Inflammatory macrophage treated with lipopolysaccharide for 1 hour (primary cell): ENCODE measurements around the gene PLAC9.
"Not testable (repeated sequence)": the region's sequence is repeated elsewhere in the genome, so short reads cannot be mapped to it uniquely, and the experiment has no call there.

Experiments used
- DNase-seq, 2 donors: peaks; one replicate each; pipeline ENCODE4 v3.0.0-alpha.2; 2020 to 2022

PLAC9 gene, protein sequence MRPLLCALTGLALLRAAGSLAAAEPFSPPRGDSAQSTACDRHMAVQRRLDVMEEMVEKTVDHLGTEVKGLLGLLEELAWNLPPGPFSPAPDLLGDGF

DNA sequence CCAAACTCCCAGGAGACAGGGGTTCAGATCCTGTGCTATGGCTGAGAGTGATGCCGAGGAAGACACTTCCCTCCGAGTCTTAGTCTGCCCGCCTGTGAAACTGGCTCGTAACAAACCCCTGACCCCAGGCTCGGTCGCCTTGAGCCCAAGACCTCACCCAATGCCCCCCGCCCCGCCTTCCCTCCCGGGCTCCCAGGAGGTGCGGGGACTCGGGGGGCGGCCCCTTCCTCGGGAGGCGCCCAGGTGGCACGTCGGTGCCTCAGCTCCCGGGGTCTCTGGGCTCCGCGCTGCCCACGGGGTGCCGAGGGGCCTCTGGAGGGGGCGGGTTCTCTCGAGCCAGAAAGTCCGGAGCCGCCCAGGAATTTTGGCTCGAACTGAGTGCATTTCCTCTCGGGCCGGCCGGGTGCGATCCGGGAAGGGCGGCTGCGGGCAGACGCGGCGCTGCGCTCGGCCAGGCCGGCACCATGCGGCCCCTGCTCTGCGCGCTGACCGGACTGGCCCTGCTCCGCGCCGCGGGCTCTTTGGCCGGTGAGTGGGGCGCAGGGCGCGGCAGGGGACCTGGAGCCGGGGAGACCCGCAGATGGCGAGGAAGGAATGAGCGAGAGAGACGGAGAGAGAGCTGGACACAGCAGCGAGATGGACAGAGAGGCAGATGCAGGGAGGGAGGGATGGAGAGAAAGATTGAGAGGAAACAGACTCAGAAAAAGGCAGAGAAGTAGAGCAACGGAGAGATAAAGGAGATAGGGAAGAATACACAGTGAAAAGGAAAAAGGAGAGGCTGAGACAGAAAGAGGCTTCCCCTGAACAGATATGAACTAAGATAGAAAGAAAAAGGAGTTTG is at the start of gene PLAC9:
Gene PLAC9 (plus strand): TSS at position 432 of the 841 bp plus-strand sequence. CDS start 33 bp downstream, at position 465.
- no peak for DNase-seq

DNA sequence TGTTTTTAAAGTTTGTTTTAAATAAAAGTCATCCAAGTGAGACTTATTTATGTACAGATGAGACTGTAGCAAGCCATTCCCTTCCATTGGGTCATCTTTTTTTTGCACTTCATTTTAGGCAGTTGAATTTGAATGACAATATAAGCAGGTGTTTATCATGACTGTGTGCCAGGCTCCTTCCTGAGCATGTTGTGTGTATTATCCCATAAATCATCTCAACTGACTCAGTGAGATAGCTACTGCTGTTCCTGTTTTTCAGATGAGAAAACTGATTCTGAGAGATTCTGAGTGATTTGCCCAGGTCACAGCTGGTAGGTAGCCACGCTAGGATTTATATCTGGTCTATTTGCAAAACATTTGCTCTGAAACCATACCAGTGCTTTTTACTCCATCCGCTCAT is 42.4 kb upstream of the PLAC9 start:
- no peak for DNase-seq

DNA sequence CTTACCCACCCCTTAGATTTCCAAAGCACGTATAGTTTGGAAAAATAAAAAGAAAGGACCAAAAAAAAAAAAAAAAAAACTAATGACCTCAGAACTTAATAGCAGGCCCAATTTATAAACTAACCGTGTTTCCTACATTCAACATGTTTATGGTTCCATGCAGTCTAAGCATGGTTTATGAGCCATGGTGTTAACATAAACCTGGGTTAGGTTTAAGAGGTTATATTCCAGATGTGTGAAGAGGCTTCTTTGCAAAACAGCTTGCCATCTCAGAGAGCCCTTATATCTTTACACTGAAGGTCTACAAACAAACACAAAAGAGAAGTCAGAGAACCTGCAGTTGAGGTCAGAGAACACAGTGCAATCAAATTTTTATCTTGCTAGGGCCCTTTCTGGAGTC is 38.3 kb upstream of the PLAC9 start:
- no peak for DNase-seq

DNA sequence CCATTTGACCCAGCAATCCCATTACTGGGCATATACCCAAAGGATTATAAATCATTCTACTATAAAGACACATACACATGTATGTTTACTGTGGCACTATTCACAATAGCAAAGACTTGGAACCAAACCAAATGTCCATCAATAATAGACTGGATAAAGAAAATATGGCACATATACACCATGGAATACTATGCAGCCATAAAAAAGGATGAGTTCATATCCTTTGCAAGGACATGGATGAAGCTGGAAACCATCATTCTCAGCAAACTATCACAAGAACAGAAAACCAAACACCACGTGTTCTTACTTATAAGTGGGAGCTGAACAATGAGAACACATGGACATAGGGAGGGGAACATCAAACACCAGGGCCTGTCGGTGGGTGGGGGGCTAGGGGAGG is 34.3 kb upstream of the PLAC9 start:
- not testable (repeated sequence) for DNase-seq

DNA sequence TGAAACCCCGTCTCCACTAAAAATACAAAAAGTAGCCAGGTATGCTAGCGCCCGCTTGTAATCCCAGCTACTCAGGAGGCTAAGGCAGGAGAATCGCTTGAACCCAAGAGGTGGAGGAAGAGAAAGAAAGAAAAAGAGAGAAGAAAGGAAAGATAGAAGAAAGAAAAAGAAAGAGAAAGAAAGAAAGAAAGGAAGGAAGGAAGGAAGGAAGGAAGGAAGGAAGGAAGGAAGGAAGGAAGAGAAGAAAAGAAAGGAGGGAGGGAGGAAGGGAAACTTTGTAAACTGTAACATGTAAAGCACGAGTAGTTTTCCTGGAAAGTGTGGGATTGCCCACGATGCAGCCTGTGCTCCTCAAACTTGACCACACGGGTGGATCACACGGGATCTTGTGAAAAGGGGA is 33.2 kb upstream of the PLAC9 start:
- not testable (repeated sequence) for DNase-seq

DNA sequence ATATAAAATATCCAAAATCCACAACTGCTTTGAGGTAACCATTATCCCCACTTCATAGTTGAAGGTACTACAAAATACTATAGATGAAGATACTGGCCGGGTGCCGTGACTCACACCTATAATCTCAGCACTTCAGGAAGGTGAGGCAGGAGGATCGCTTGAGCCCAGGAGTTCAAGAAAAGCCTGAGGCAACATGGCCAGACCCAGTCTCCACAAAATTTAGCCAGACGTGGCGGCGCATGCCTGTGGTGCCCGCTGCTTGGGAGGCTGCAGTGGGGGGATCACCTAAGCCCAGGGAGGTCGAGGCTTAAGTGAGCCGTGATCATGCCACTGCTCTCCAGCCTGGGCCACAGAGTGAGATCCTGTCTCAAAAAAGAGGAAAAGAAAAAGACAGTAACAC is 32.4 kb upstream of the PLAC9 start:
- DNase-seq = no peak

DNA sequence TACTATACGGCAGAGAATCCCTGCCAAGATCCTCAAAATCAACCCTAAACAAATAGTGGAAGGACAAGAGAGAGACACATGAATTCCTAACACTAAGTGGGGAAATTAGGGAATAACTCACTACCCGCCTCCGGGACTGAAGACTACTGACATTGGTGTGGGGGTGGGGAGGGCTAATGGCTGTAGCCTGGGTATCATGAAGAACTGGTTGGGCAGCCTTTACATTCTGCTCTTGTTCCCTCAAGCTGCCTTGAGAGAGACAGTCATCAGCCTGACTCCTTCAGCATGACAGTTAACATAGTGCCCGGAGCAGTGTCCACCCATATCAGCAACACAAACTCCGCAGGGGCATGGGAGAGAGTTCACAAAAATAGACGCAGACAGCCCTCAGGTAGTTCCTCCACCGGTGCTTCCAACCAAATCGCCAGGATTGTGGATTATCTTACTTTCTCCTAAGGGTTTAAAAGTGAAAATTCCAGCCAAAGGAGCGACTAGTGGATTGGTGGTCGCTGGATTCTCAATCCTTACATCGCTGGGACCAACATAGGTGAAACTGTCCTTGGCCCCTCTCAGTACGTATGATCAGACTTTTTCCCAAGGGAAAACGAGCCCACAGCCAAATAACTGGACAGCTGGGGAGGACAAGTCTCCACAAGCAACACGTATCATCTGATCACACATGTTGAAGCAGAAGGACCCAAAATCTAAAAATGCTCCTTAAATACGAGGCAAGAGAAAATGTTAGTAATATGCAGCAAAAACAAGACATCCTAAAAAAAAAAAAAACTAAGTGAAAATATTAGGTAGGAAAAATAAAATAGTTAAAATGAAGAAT is 31.5 kb upstream of the PLAC9 start:
- no peak for DNase-seq

DNA sequence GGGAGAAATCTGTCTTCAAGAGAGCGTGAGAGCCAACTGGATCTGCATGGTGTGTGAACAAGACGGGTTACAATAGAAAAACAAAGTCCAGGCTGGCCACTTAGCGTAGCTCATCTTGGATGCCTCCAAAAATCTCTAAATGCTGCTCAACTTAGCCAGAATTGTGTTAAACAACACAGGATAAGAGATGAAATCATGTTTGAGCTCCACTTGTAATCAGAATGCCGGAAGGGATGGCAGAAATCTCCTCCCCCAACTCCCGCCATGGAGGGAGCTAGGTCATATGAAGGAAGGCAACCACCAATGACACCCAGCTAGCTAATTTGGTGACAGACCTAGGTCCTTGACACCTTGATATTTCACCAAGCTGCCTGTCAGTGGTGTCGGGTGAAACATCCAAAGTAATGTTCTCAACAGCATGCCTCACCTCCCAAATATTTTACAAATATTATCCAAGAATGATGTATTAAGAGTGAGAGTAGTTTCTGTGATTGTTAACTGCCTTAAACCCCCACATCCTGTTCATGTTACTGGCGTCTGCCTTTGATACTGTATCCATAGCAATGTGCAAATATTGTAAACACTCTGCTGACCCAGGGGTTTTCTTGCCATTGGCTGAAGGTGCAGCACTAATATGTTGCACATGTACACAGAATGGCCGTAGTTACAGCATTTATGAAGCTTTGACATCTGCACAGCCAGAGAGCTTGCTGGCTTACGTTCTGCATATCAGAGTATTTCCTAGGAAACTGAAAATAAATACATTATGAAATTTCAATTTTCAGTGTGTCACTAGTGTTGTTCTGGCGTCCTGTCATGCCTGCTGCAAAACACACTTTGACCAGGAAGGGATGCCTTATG is 28.2 kb upstream of the PLAC9 start:
- DNase-seq = no peak

DNA sequence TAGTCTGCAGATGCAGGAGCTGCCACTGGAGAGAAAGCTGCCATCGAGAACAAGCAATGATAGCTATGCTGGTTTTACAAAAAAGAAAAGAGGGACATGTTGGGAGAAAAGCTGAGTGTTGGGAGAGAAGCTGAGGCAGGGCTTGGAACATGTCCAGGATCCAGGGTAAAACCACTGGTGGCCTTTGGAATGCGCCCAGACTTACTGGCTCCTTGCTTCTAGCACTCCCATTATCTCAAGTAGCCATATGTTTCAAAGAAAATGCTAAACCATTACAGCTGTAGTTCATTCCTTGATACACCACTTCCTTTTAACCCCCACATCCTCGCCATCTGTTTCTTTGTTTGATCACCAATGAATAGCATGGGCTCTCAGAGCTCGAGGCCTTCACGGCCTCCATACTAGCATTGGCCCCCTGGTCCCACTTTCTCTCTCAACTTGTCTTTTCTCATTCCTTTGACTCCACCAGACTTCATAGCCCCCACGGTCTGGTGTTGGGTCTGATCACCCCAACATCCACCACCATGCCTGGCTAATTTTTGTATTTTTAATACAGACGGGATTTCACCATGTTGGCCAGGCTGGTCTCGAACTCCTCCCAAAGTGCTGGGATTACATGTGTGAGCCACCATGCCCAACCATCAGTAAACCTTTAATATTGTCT is 23.8 kb upstream of the PLAC9 start:
- no peak for DNase-seq

DNA sequence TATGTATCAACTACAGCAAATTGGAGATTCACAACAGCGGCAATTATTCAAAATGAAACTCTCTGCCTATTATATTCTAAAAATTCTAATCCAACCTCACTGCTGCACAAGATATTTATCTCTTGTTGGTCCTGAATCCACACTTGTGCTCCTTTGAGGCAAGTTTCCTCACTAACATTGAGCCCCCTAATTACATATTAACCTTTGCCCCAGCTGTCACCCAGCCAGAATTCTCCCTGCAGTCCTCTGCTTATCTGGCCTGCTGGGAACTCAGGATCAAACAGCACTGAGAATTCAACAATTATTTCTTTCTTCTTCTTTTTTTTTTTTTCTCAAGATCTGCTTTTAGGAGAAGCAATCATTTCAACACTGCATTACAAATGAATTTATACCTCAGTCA is 21.5 kb upstream of the PLAC9 start:
- no peak for DNase-seq

DNA sequence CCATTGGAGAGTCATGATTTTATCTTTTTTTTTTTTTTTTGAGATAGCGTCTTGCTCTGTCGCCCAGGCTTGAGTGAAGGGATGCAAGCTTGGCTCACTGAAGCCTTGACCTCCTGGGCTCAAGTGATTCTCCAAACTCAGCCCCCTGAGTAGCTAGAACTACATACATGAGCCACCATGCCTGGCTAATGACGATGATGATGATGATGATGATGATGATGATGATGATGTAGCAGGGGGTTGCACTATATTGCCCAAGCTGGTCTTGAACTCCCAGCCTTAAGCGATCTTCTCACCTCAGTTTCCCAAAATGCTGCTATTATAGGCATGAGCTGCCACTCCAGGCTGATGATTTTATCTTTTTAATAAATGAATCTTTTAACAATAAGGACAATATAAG is 13.9 kb upstream of the PLAC9 start:
- no peak for DNase-seq

DNA sequence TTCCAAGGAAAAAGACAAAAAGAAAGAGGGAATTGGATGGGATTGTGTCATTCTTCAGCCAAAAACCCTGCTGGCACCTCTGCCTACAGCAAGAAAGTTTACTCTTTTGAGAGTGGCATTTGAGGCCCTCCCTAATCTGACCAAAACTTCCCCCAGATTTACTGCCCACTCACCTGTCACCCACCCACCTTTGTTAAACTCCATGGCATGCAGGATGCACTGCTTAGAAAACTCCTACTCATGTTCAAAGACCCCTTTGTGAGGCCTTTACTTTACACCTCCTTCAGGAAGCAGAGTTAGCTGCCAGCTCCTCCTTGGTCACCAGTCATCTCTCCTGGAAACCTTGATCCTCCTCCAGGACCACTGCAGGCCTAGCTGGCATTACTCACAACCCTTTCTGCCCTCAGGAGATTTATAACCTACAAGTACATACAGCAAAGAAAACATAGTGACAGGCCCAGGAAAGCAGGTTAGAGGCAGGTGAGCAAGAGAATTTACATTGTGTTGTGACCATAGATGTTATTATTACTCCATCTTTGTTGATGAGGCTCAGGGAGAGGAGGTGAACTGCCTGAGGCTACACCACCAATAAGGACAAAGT is 10.3 kb upstream of the PLAC9 start:
- DNase-seq = no peak

DNA sequence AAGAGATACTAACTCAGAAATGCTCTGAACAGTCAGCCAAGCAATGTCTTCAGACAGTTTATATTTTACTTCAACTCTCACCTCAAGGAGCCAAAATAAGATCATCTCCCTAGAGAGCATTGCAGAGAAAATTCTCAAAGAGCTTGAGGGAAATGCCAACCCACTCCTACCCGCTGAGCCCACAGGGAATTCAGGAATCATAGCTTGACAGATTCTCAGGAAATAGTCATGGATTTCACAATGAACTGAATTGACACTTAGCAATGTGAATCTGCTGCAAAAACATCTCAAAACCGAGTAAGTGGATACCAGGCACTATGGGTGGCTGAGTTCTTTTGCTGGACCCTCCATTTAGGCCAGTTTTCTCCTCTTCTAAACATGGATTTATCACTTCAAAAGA is 9.8 kb upstream of the PLAC9 start:
- DNase-seq = no peak

DNA sequence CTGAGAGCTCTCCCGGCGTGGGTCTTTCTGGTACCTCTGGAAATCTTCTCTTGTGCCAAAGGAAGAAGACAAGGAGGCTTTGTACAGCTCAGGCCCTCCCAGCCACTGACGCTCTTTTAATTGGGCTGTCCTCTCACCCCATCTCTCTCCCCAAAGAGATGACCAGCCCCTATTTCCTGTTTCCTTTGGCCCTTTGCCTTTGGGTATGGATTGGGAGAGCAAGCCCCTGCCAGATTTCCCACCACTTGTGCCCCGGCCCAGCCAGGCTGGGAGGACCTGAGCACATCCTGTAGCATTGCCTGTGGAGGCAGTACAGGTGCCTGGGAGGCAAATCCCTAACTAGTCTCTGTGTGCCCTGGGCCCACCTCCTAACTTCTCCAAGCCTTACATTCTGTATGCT is 5.7 kb upstream of the PLAC9 start:
- no peak for DNase-seq

DNA sequence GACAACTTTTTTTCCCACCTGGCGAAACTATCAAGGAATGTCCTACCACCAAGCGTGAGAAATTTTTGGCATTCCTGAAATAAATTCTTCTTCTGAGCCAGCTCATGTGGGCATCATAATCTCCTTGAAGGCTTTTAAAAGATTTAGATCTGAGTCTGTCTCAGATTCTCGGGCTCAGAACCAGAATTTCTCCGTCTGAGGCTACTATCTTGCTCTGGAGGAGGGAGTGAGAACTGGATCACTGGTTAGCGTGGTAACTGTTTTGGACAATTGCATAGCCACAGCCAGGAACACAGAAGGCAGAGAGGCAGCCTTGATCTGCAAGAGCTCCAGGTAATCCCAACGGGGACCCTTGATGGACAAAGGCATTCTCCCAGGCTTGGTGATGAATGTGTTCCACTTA is 1.0 kb upstream of the PLAC9 start:
- no peak for DNase-seq

DNA sequence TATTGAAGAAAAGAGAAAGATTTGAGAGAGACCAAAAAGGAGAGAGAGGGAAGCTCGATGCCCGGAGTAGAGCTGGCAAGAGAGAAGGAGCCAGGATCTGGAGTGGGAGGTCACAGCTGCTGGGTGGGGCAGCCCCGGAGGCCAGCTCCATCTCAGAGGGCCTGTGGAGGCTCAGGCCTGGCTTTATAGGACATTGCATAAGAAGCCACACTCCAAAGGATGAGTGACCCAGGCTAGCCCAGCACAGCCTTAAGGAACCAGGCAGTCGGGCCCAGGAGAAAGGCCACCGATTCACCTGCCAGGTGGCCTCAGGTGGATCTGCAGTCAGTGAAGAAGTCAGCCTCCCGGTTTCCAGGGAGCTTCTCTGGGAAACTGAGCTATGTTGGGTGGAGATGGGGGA is 676 bp downstream of the PLAC9 start:
- DNase-seq = no peak

DNA sequence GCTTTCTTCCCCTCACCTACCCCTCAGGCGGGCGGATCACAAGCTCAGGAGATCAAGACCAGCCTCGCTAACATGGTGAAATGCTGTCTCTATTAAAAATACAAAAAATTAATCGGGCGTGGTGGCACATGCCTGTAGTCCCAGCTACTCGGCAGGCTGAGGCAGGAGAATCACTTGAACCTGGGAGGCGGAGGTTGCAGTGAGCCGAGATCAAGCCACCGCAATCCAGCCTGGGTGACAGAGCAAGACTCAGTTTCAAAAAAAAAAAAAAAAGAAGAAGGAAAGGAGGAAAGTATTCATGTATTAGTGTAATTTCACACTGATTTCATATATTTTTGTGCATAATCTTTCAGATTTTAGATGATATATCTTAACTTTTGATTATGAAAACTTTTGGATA is 1.2 kb downstream of the PLAC9 start:
- DNase-seq = not testable (repeated sequence)

DNA sequence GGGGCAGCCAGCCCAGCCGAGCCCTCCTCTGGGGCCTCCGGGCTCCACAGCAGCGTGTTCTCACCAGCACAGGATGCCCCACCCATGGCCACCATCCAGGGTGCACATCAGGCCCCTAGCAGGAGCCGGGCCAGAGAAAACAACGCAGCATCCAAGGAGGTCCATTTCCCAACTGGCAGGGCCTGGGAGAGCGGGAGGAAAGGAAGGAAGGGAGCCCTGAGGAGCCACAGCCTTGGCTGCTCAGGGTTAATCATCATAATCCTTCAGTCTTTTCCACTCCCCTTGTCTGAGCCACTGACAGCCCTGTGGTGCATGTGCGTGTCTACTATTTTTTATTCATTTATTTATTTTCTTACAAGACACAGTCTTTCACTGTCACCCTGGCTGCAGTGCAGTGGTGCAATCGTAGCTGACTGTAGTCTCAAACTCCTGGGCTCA is 3.6 kb downstream of the PLAC9 start:
- DNase-seq = no peak

DNA sequence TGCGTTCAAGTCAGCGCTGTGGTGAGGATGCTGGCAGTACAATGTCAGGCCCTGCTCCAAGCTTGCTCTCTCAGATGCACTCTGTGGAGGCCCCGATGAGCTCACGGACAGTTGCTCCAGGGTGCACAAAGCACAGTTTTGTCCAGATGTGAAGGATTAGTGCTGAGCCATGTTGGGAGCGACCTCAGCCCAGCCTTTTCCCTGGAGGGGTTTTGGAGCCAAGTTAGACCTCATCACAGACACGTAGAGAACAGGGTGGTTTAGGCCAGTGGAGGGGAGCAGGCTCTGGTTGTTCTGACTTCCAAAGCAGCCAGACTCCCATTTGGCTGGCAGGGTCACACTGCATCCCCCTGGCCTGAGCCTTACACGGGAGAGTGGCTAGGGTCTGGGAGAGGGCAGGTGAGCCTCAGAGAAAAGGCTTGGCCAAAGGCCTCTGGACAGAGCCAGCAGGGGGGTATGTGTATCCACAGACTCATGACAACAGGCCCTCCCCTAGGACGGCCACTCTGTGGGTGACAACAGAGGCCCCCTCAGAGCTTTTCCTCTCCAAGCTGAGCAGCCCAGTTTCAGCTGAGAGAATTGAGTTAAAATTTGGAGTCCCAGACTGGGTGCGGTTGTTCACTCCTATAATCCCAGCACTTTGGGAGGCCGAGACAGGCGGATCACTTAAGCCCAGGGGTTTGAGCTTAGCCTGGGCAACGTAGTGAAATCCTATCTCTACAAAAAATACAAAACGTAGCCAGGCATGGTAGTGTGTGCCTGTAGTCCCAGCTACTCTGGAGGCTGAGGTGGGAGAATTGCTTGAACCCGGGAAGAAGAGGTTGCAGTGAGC is 4.7 kb downstream of the PLAC9 start:
- DNase-seq = no peak

DNA sequence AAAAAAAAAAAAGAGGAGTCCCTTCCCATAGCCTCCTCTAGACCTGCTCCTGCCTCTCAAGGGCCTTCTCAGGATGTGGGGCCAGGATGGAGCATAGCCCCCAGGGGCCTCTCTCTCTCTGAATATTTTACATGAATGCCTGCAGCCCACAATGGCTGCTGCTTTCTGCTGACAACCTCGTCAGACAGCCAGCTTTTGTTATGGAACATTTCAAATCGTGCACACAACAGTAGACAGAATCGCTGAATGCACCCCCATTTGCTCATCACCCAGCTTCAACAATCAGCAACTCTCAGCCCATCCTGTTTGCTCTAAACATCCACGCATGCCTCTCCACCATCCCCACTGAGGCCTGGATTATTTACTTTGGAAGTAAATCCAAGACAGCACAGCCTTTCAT is 5.4 kb downstream of the PLAC9 start:
- no peak for DNase-seq

DNA sequence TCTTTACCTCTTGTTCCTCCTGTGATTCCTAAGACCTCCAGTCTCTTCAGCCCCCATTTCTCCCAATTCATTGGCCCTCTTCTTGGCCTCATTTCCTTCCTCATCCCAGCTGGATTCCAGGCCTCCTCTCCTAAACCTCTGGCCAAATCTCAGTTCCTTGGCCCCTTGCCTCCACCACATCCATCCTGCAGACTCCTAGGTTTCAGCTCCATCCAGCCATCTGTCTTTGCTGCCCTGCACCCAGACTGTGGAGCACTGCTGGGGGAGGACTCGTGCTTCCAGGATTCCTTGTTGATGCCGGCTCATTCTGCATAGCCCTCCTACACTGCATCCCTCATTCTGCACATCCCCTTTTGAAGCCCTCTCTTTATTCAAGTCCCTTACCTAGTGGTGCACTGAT is 6.7 kb downstream of the PLAC9 start:
- DNase-seq = no peak
